ENCODE measurements around the gene FBXL15. TPM values are rescaled to one million over a fixed set of nuclear protein-coding genes. Genes with fewer than 3 reads are reported as not detected.

Gene FBXL15
- total and polyA plus RNA-seq, 2 of the 13 experiments (the other 11 are each of a cell fraction or from before 2014, with no cell fraction given): 4.3 to 8.3 TPM

GRCh38 chr10:102434394-102435132 lies 13.9 kb downstream of the FBXL15 start (continued):
- TF ChIP-seq XRCC5 (optimal IDR thresholded peaks at IDR 0.05; ENCODE audit: low read length): peak; percentile 65
- TF ChIP-seq ELF3 (CRISPR knock-in tag; IDR thresholded peaks at IDR 0.05): peak; percentile 55; the same call in 1 of the 2 replicates
- no peak for TF ChIP-seq AHR (CRISPR knock-in tag; IDR thresholded peaks at IDR 0.05)
- TF ChIP-seq ZGPAT (CRISPR knock-in tag; IDR thresholded peaks at IDR 0.05): peak; percentile 27; the same call in 1 of the 2 replicates
- TF ChIP-seq FOXP4 (CRISPR knock-in tag; IDR thresholded peaks at IDR 0.05): 0 out of 2 replicates have a peak, but pooled peaks have one; percentile 41
- TF ChIP-seq ZFP1 (CRISPR knock-in tag; IDR thresholded peaks at IDR 0.05): no peak
- TF ChIP-seq CSRNP2 (CRISPR knock-in tag; conservative IDR thresholded peaks at IDR 0.05; ENCODE audit: low read depth): no peak
- TF ChIP-seq TFDP2 (CRISPR knock-in tag; IDR thresholded peaks at IDR 0.05): no peak
- TF ChIP-seq ZNF20 (CRISPR knock-in tag; IDR thresholded peaks at IDR 0.05): no peak
- TF ChIP-seq ZNF891 (CRISPR knock-in tag; IDR thresholded peaks at IDR 0.05): no peak
- peak; percentile 45; the same call in 1 of the 2 replicates for TF ChIP-seq ZBTB7B (CRISPR knock-in tag; IDR thresholded peaks at IDR 0.05)
- no peak for TF ChIP-seq ZFP37 (CRISPR knock-in tag; IDR thresholded peaks at IDR 0.05; ENCODE audit: borderline replicate concordance)
- no peak; the same call in 1 of the 2 replicates for TF ChIP-seq ZSCAN9 (CRISPR knock-in tag; IDR thresholded peaks at IDR 0.05; ENCODE audit: borderline replicate concordance)
- TF ChIP-seq GFI1 (CRISPR knock-in tag; IDR thresholded peaks at IDR 0.05; ENCODE audit: borderline replicate concordance): peak; percentile 71
- TF ChIP-seq SP1 (IDR thresholded peaks at IDR 0.05): no peak
- peak; percentile 61 for TF ChIP-seq SP1 (CRISPR knock-in tag; IDR thresholded peaks at IDR 0.05)
- no peak for TF ChIP-seq ZNF567 (CRISPR knock-in tag; IDR thresholded peaks at IDR 0.05; ENCODE audit: borderline replicate concordance)
- 0 out of 2 replicates have a peak, but pooled peaks have one; percentile 2 for TF ChIP-seq SMC3 (IDR thresholded peaks at IDR 0.05; ENCODE audit: low read length)
- TF ChIP-seq PLSCR1 (CRISPR knock-in tag; IDR thresholded peaks at IDR 0.05; ENCODE audit: borderline replicate concordance): no peak
- no peak for TF ChIP-seq NONO (IDR thresholded peaks at IDR 0.05)
- TF ChIP-seq NONO (CRISPR knock-in tag; conservative IDR thresholded peaks at IDR 0.05): peak; percentile 38; the same call in 1 of the 2 replicates
- peak; percentile 23; the same call in 1 of the 2 replicates for TF ChIP-seq MAX (IDR thresholded peaks at IDR 0.05)
- no peak for TF ChIP-seq SMAD3 (CRISPR knock-in tag; IDR thresholded peaks at IDR 0.05)

Measured in HepG2 (cell line).